Heart left ventricle (tissue), 13 donors: ENCODE data around the gene CSTPP1.

Experiments used
- CTCF ChIP-seq, 12 donors: fragments of 200-600 bp; sonication (generic) in 4 of 12; IDR thresholded peaks; one replicate each; pipeline versions ENCODE4 v1.5.0 to v1.8.0; 2018 to 2022; ENCODE audit warnings: antibody characterized with exemption in 12 of 12, mild to moderate bottlenecking in 5 of 12
- POLR2A ChIP-seq, 2 donors: fragments of 450-650 bp; IDR thresholded peaks; one replicate each; pipeline ENCODE4 v1.6.1; 2017; ENCODE audit warnings: antibody characterized with exemption in 2 of 2, mild to moderate bottlenecking in 2 of 2, moderate library complexity in 2 of 2
- donor health status: ischemic (EF 13 %, LVEDD 7.1; RV severe dilation, severe dysfunction).
- donor health status: DM: no; HTN: yes; CAD: no.
- donor health status: DM: no; HTN: no; CAD: no.
- donor health status: ischemic (EF 25% LVEDD 6.9; RV normal size, moderate dysfunction).
- donor health status: ischemic (EF 25% LVEDD 5.7; RV mildly dilated, moderate dysfunction).
- donor health status: ischemic (EF 35%, LVEDD 5.7; RV mildly dilated, moderate dysfunction).
- donor health status: nonischemic (EF 11% LVEDD 7.7; RV severe dilation, severe dysfunction).
- donor health status: DM: yes; HTN: yes; CAD: no.
- donor health status: PGD.
- donor health status: ischemic (EF 29% LVEDD 5.4; RV normal size, mild dysfunction).
- donor health status: nonischemic (EF 23%, LVEDD 6.1; RV moderate dilation, normal function).

DNA sequence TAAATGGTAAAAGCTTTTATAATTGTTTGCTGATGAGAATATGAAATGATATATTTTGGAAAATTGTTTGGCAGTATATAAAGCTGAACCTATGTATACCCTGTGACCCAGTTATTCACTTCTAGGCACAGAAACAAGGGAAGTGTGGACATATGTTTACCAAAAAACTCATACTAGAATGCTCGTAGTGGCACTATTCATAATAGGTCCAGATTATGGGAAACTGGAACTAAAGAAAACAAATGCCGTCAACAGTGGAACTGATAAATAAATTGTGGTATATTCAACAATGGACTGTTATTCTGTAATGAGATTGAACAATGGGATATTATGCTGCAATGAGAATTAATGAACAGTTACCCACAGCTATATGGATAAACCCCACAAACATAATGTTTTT lies 32.8 kb downstream of the CSTPP1 start:
- TF ChIP-seq CTCF (IDR thresholded peaks at IDR 0.05) (no peak), POLR2A (IDR thresholded peaks at IDR 0.05) (no peak)
